Measurements from ENCODE around the gene RILPL1.
"Not testable (repeated sequence)": the region's sequence is repeated elsewhere in the genome, so short reads cannot be mapped to it uniquely, and the experiment has no call there.

The RILPL1 gene

GRCh38 chr12:123530668-123531067 lies 2.9 kb downstream of the RILPL1 start:
- no peak for DNase-seq (ENCODE audit: low read depth in 2 of 2)

- no peak for DNase-seq (ENCODE audit: low read depth in 2 of 2)
Observed at GRCh38 chr12:123529686-123530085, 3.8 kb downstream of the RILPL1 start.

DNA sequence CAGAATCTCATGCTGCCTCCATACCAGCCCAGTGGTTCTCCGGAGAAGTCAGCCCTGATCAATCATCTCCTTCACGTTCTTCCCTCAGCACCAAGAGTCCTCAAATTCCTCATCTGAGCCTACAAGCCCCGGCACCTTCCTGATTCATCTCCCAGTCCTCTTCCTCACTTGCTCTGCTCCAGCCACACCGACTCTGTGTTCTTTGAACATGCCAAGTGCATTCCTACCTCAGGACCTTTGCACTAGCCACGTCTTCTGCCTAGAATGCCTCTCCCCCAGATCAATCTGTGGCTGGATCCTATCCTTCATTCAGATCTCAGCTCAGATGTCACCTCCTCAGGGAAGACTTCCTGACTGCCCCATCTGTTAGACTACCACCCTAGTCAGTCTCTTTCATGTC lies 4.7 kb downstream of the RILPL1 start:
- DNase-seq (ENCODE audit: low read depth in 2 of 2) = no peak

- no peak for DNase-seq (ENCODE audit: low read depth in 2 of 2)
Observed at GRCh38 chr12:123526542-123527080, 6.9 kb downstream of the RILPL1 start.

GRCh38 chr12:123524378-123524777 lies 9.1 kb downstream of the RILPL1 start:
- no peak for DNase-seq (ENCODE audit: low read depth in 2 of 2)

DNA sequence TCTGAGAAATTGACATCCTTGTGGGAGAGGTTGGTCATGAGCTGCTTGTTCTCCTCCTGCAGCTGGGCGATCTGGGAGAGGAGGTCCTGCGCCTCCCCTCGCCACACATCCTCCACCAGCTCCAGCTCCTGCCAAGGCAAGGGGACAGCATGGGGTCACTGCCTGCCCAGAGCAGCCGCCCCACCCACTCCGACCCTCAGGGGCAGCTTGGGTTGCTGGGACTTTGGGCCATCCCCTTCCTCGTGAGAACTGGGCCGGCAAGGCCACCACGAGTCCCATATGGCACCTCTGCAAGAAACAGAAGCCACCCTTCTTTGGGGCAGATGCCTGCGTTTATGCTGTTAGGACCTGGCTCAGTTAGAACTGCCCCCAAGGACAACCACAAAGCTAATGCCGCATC lies 10.0 kb downstream of the RILPL1 start:
- DNase-seq (ENCODE audit: low read depth in 2 of 2) = no peak

DNA sequence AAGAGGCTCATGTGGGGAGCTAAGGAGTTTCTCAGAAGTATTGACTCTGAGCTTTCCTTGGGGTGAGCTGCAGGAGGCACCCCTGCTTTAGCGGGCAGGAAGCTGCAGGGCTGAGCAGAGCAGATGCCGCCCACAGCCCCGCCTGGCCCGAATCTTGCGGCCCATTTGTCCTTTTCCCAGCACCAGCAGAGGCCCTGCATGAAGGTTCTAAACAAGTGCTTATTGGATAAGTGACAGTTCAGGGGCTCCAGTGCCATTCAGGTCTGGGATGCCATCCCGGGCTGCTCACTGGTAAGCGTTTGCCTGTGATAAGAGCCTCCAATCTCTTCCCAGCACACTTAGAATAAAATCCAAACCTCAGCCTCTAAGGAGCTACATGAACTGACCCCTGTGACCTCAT lies 11.4 kb downstream of the RILPL1 start:
- no peak for DNase-seq (ENCODE audit: low read depth in 2 of 2)

- no peak for DNase-seq (ENCODE audit: low read depth in 2 of 2)
Observed at GRCh38 chr12:123520567-123521474, 12.7 kb downstream of the RILPL1 start.

DNA sequence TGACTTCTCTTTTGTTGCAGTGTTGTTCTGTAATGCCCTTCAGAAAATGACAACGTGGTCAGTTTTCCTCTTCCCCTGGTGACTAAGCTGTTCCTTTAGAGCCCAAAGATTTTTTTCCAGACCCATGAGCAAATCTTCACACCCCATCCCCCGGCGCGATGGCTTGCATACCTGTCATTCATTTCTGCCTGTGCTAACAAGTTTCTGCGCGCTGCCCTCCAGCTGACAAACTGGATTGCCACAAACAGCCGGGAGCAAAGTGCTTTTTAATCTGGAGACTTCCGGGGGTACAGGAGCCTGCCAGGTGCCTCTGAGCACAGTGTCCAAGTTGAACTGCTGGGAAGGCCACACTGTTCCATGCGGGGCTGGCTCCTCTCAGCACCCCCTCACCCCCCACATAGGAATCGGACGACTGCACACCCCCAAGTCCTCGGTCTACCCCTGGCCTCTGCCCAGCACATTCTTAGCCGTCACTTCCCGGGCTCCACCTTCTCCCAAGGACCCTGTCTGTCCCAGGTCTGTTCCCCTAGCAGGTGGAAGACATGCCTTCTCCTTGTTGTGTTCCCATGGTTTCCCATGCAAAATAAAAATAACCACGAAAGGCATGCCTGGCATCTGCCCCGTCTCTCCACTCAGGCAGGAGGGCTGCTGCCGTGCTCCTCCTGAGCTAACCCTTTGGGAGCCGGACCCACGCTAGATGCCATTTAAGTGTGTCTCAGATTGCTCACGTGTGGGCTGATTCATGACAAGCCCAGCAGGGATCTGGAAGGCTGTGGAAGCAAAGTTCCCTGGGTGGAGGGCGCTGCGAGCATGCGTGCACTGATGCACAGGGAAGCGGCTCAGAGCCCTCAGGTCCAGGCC lies 14.1 kb downstream of the RILPL1 start:
- DNase-seq (ENCODE audit: low read depth in 2 of 2) = no peak

DNA sequence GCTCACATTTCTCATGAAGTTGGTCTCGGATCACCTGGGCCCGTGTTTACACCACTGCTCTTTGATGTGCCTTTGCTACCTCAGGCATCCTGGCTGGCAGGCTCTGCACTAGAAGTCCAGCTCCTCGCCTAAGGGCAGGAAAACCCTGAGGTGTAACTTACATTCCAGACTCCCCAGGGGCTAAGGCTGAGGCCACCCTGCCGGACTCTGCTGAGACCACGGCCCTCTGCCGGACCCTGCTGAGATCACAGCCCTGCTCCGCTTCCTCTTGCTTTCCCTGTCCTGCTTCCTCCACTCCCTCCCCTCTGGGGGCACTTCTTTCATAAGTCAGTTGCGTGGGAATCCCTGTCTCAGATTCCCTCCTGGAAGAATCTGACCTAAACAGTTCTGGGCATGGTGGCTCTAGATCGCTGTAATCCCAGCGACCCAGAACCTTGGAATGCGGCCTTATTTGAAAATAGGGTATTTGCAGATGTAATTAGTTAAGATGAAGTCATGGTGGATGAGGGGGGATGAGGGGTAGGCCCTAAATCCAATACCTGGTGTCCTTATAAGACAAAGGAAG lies 17.2 kb downstream of the RILPL1 start:
- no peak for DNase-seq (ENCODE audit: low read depth in 2 of 2)

GRCh38 chr12:123514582-123515221 lies 18.8 kb downstream of the RILPL1 start:
- DNase-seq (ENCODE audit: low read depth in 2 of 2) = not testable (repeated sequence)

GRCh38 chr12:123513805-123514204 lies 19.7 kb downstream of the RILPL1 start:
- no peak for DNase-seq (ENCODE audit: low read depth in 2 of 2)

GRCh38 chr12:123512838-123513665 lies 20.5 kb downstream of the RILPL1 start:
- no peak for DNase-seq (ENCODE audit: low read depth in 2 of 2)

GRCh38 chr12:123506843-123507236 lies 26.7 kb downstream of the RILPL1 start:
- no peak for DNase-seq (ENCODE audit: low read depth in 2 of 2)

DNA sequence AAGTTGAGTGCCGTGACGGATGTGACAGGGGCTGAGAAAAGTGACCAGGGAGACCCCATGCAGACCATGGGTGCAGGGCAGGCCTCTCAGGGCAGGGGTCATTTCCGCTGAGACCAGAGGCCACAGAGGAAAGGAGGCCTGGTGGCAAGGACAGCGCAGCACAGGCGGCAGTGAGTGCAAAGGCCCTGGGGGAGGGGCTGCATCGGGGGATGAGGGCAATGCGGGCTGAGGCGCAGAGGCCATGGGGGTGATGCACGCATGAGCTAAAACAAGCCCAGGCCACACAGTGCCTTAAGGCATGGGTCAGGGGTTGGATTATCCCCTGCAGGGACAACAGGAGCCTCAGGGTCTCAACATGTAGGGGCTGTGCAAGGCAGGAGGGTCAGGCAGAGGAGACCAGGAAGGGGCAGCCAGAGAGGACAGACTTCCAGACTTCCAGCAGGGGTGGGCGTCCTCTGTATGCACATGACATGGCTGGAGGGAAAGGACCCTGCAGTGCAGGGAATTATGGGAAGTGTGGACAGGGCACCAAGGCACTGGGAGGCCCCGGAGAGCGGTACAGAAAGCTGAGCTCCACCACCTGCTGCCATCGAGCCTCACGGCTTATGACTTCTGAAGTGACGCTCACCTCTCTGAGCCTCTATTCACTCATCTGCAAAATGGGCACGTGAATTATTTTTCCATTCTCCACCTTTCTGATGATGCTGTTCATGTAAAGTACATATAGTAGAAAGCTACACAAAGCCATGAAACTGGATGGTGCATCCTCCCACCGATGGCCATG lies 27.3 kb downstream of the RILPL1 start:
- no peak for DNase-seq (ENCODE audit: low read depth in 2 of 2)

DNA sequence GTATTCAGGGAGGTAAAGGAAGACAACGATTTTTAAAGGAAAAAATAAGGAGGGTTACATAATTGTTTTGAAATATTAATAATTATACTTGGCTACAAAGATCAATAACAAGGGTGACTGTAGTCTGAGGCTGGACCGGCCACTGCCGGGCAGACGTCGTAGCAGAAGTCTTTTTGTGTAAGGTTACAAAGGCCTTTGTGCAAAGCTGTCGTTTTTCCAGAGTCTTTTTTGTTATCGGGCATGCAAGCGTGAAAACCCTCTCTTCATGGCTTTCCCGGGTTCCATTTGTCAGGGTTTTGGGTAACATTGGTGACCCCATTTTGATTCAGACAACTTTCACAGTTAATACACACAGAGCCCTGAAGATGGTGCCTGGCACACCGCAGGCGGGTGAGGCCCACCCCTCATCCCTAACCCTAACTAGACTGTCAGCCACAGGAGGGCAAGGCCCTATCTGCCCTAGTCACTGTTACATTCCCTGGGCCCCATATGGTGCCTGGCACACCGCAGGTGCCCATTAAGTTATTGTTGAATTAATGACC lies 31.3 kb downstream of the RILPL1 start:
- DNase-seq (ENCODE audit: low read depth in 2 of 2) = no peak

DNA sequence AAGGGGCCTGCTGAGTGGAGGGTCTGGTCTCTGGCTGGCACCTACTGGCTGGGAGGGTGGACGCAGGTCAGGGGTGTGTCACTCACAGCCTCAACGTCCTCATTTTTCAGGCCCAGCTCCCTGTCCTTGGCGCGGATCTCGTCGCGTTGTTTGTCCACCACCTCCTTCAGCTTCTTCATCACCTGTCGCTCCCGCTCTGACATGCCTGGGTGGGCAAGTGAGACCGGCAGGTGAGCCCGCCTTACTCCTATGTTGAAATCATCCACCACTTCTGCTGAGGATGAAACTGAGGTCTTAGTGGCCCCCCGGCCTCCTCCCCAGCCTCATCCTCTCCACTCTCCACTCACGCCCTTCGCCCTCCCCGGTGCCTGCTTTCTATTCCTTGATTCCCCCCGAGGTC lies 34.2 kb downstream of the RILPL1 start:
- no peak for DNase-seq (ENCODE audit: low read depth in 2 of 2)

- no peak for DNase-seq (ENCODE audit: low read depth in 2 of 2)
Observed at GRCh38 chr12:123498126-123498825, 35.2 kb downstream of the RILPL1 start.

DNA sequence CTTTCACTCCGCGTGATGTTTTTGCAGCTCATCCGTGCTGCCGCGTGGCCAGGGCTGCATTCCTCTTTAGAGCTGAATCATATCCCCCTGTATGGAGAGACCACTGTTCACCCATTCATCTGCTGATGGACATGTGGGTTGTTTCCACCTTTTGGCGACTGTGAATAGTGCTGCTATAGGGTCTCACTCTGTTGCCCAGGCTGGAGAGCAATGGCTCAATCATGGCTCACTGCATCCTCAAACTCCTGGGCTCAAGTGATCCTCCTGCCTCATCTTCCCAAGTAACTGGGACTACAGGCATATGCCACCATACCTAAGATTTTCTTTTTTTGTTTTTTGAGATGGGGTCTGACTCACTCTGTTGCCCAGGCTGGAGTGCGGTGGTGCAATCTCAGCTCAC lies 36.5 kb downstream of the RILPL1 start:
- no peak for DNase-seq (ENCODE audit: low read depth in 2 of 2)
